ENCODE data around the gene NOTCH4. TPM values are rescaled to one million over a fixed set of nuclear protein-coding genes. Genes with fewer than 3 reads are reported as not detected.
"Not testable (repeated sequence)": the region's sequence is repeated elsewhere in the genome, so short reads cannot be mapped to it uniquely, and the experiment has no call there.

NOTCH4 gene
- total RNA-seq (2022) = 4.7 and 5.7 TPM in 2 replicates
- Bru-seq, nascent RNA = percentile 22 among the genes with signal in this experiment
- BruChase-seq, experiment 1, labeled RNA remaining after a 6-hour chase = percentile 27 among the genes with signal in this experiment
- percentile 27 among the genes with signal in this experiment for BruChase-seq, experiment 2, labeled RNA remaining after a 2-hour chase
- long read RNA-seq, partial matches to known transcripts = 5 of 8 reads
- long read RNA-seq, other reads (novel, unspliced or antisense) = 1 of 8 reads

DNA sequence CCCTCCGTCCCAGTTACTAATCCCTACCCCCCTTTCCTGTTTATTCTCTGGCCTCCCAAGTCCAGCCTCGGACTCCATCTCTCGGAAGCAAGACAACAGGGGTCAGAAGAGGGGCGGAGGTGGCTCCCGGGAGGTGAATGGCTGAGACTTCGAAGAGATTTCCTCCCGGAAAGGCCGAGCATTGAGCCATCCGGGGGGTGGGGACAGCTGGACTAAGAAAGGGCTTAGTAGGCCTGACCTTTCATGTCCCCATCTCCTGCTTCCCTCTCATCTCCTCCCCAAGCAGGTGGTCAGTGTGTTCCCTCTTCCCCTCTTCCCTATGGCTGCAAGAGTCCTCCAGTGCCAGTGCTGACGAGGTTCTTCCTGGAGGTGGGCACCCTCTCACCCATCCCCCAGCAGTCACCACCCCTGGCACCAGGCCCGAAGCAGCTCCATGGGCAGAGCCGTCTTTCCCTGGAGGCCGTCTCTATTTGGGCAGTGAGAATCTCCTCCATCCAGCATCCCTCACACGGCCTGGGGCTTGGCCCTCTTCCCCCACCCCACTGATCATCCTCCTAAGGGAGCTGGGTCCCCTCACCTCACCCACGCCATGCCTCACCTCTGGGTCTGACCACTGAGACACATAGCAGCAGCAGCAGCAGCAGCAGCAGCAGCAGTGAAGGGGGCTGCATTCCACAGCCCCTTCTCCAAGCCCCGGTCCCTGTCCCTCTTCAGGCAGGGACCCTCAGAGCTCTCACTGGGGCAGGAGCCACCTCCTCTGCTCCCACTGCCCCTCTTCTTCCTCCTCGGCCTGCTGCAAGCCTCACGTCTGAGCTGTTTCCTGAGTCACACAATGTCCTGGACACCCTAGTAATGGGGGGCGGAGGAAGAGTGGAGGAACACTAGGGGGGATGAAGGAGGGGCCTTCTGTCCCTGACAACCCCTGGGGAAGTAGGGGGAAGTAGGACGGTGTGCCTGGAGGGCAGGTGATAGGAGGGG, at the start of gene NOTCH4:
Gene NOTCH4 (minus strand): TSS at position 810 of the 978 bp plus-strand sequence. CDS start 139 bp downstream, at position 671.
- no peak for DNase-seq
- Mint-ChIP-seq H3K27me3 (ENCODE audit: unreplicated experiment) (peaks cover 54% of the 10 kb centered on the region), H3K4me3 (ENCODE audit: low read depth, unreplicated experiment) (no peak within 1 kb of the TSS), H3K4me1 (ENCODE audit: low read depth, unreplicated experiment) (no peaks in the 10 kb centered on the region), H3K36me3 (ENCODE audit: insufficient read depth, unreplicated experiment) (no peaks in the 10 kb centered on the region), H3K27ac (ENCODE audit: unreplicated experiment) (no peak within 1 kb of the TSS), H3K9me3 (ENCODE audit: low read depth, unreplicated experiment) (no peaks in the 10 kb centered on the region)
- intact Hi-C loops (cut with micrococcal nuclease; ENCODE audit: unreplicated experiment) = no loop called here
- no TSS peak for BruUV-seq (replicated peaks)
- TF ChIP-seq, protein P1, sequence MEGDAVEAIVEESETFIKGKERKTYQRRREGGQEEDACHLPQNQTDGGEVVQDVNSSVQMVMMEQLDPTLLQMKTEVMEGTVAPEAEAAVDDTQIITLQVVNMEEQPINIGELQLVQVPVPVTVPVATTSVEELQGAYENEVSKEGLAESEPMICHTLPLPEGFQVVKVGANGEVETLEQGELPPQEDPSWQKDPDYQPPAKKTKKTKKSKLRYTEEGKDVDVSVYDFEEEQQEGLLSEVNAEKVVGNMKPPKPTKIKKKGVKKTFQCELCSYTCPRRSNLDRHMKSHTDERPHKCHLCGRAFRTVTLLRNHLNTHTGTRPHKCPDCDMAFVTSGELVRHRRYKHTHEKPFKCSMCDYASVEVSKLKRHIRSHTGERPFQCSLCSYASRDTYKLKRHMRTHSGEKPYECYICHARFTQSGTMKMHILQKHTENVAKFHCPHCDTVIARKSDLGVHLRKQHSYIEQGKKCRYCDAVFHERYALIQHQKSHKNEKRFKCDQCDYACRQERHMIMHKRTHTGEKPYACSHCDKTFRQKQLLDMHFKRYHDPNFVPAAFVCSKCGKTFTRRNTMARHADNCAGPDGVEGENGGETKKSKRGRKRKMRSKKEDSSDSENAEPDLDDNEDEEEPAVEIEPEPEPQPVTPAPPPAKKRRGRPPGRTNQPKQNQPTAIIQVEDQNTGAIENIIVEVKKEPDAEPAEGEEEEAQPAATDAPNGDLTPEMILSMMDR (IDR thresholded peaks at IDR 0.05; ENCODE audit: unreplicated experiment) = no peak
- CTCF ChIA-PET = interaction anchor here (0.6 to 0.8 kb wide), 3 partner anchors 20 to 1845 kb away, joined by 3 to 10 read pairs (median 4); partner anchors contain the start of gene PBX2

DNA sequence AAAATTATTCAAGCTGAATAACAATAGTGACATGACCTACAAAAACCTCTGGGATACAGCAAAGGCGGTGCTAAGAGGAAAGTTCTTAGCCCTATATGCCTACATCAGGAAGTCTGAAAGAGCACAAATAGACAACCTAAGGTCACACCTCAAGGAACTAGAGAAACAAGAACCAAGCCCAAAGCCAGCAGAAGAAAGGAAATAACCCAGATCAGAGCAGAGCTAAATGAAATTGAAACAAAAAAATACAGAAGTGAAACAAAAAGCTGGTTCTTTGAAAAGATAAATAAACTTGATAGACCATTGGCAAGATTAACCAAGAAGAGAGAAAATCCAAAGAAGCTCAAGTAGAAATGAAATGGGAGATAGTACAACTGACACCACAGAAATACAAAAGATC, 47.6 kb upstream of the NOTCH4 start:
- H3K9me3 Mint-ChIP-seq (ENCODE audit: low read depth, unreplicated experiment) = no peaks in the 10 kb centered on the region
- no peaks in the 10 kb centered on the region for H3K36me3 Mint-ChIP-seq (ENCODE audit: insufficient read depth, unreplicated experiment)
- no peaks in the 10 kb centered on the region for H3K4me1 Mint-ChIP-seq (ENCODE audit: low read depth, unreplicated experiment)
- H3K4me3 Mint-ChIP-seq (ENCODE audit: low read depth, unreplicated experiment) = no peak overlapping the region
- no peak overlapping the region for H3K27ac Mint-ChIP-seq (ENCODE audit: unreplicated experiment)
- intact Hi-C loops (cut with micrococcal nuclease; ENCODE audit: unreplicated experiment) = no loop called here
- no TSS peak for BruUV-seq (replicated peaks)
- TF ChIP-seq, protein P1 (IDR thresholded peaks at IDR 0.05; ENCODE audit: unreplicated experiment) = no peak
- no peak for DNase-seq
- CTCF ChIA-PET = interaction anchor here (0.7 kb wide), 1 partner anchor 202 kb away, joined by 3 read pairs; no protein-coding TSS in a partner anchor
- H3K27me3 Mint-ChIP-seq (ENCODE audit: unreplicated experiment) = peaks cover 39% of the 10 kb centered on the region

DNA sequence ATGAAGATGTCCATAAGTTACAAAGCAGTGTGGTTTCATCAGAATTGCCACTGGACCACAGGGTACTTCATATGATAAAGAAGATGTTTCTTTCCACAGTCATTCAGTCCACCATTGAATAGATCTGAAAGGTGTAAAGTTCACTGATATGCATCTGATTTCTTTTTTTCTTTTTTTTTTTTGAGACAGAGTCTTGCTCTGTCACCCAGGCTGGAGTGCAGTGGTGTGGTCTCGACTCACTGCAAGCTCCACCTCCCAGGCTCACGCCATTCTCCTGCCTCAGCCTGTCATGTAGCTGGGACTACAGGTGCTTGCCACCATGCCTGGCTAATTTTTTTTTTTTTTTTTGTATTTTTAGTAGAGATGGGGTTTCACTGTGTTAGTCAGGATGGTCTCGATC, 44.6 kb upstream of the NOTCH4 start:
- H3K27me3 Mint-ChIP-seq (ENCODE audit: unreplicated experiment) = peaks cover 32% of the 10 kb centered on the region
- CTCF ChIA-PET = interaction anchor here (0.6 kb wide), 1 partner anchor 283 kb away, joined by 3 read pairs; no protein-coding TSS in a partner anchor
- H3K4me3 Mint-ChIP-seq (ENCODE audit: low read depth, unreplicated experiment); BruUV-seq (replicated peaks); H3K27ac Mint-ChIP-seq (ENCODE audit: unreplicated experiment); H3K9me3 Mint-ChIP-seq (ENCODE audit: low read depth, unreplicated experiment); intact Hi-C loops (cut with micrococcal nuclease; ENCODE audit: unreplicated experiment); DNase-seq; H3K36me3 Mint-ChIP-seq (ENCODE audit: insufficient read depth, unreplicated experiment); H3K4me1 Mint-ChIP-seq (ENCODE audit: low read depth, unreplicated experiment): not testable (repeated sequence)

DNA sequence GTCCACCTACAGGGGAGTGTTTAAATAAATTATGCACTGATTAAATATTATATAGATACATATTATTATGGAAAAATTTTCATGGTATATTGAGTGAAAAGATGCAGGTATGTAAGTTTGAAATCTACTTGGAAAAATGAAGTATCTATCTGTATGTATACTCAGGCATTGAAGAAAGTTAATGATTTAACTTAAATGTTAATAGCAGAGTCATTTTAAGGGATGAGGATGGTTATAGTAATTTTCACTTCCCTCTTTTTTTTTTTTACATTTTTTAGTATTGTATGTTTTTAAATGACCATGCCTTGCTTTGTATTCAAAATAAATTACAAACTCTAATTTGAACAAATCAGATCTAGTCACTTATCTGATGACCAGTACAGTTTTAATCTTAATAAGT, 43.2 kb upstream of the NOTCH4 start:
- CTCF ChIA-PET = no interaction called here
- no TSS peak for BruUV-seq (replicated peaks)
- H3K4me1 Mint-ChIP-seq (ENCODE audit: low read depth, unreplicated experiment) = no peaks in the 10 kb centered on the region
- no peaks in the 10 kb centered on the region for H3K36me3 Mint-ChIP-seq (ENCODE audit: insufficient read depth, unreplicated experiment)
- no peak overlapping the region for H3K27ac Mint-ChIP-seq (ENCODE audit: unreplicated experiment)
- peaks cover 24% of the 10 kb centered on the region for H3K27me3 Mint-ChIP-seq (ENCODE audit: unreplicated experiment)
- no peak for DNase-seq
- no peaks in the 10 kb centered on the region for H3K9me3 Mint-ChIP-seq (ENCODE audit: low read depth, unreplicated experiment)
- intact Hi-C loops (cut with micrococcal nuclease; ENCODE audit: unreplicated experiment) = no loop called here
- TF ChIP-seq, protein P1 (IDR thresholded peaks at IDR 0.05; ENCODE audit: unreplicated experiment) = no peak
- no peak overlapping the region for H3K4me3 Mint-ChIP-seq (ENCODE audit: low read depth, unreplicated experiment)

DNA sequence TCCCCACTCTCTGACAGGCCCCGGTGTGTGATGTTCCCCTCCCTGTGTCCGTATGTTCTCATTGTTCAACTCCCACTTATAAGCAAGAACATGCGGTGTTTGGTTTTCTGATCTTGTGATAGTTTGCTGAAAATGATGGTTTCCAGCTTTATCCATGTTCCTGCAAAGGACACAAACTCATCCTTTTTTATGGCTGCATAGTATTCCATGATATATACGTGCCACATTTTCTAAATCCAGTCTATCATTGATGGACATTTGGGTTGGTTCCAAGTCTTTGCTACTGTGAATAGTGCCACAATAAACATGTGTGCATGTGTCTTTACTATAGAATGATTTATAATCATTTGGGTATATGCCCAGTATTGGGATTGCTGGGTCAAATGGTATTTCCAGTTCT, 33.4 kb upstream of the NOTCH4 start:
- CTCF ChIA-PET = not testable (repeated sequence)

More for the DNA sequence above, 33.4 kb upstream of the NOTCH4 start:
- BruUV-seq (replicated peaks); DNase-seq; H3K27ac Mint-ChIP-seq (ENCODE audit: unreplicated experiment); H3K36me3 Mint-ChIP-seq (ENCODE audit: insufficient read depth, unreplicated experiment); H3K4me3 Mint-ChIP-seq (ENCODE audit: low read depth, unreplicated experiment); H3K9me3 Mint-ChIP-seq (ENCODE audit: low read depth, unreplicated experiment); H3K4me1 Mint-ChIP-seq (ENCODE audit: low read depth, unreplicated experiment): not testable (repeated sequence)
- intact Hi-C loops (cut with micrococcal nuclease; ENCODE audit: unreplicated experiment) = loop anchor here (5.0 to 10.0 kb wide), 3 partner anchors 40 to 538 kb away; partner anchors contain the start of gene TSBP1
- peaks cover 57% of the 10 kb centered on the region for H3K27me3 Mint-ChIP-seq (ENCODE audit: unreplicated experiment)

All from Calu3 (cell line).